DLD1 (cell line): Measurements from ENCODE around the gene FAAH.

Source experiments
- in situ Hi-C: cut with HindIII; loops from 2 replicates; pipeline ENCODE4 v1.10.0; 2017; ENCODE audit warnings: low sequenced_read_pairs

FAAH gene

DNA sequence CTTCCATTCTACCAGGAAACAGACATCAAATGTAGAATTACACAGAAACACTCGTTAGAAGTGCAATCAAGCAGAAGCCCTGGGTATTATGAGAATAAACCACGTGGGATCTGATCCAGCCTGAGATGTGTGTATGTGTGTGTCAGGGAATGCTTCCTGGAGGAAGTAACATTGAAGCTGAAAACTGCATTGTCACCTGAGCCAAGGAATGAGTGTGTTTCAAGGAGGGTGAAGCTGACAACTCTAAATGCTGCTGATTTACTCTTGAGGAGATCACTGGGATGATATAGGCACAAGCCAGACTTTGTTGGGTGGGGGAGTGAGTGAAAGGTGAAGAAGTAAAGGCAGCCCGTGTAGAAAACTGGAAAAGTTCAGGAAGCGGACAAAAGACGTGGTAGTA, 27.6 kb downstream of the FAAH start:
- in situ Hi-C loops, result no loop called here

DNA sequence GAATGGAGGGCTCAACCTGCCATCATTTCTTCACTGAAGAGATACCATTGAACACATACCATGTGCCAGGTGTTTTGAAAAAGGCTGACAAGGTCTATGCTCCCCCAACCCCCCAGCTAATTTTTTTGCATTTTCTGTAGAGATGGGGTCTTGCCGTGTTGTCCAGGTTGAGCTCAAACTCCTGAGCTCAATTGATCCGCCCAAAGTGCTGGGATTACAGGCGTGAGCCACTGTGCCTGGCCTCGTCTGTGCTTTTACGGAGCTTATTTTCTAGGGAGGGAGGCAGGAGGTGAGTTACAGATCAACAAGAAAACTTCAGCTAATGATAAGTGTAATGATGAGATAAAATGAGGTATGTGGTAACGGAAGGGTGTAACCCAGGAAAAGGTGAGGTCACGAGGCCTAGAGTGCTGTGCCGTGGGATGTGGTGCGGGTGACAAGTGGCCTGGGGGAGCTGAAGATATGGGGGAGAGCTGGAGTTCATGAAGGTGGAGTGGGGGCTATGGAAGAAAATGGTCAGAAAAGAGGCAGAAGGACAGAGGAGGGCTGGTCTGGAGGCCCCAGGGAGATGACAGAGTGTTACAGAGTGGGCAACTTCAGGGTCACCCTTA, 28.2 kb downstream of the FAAH start:
- in situ Hi-C loops, result no loop called here

DNA sequence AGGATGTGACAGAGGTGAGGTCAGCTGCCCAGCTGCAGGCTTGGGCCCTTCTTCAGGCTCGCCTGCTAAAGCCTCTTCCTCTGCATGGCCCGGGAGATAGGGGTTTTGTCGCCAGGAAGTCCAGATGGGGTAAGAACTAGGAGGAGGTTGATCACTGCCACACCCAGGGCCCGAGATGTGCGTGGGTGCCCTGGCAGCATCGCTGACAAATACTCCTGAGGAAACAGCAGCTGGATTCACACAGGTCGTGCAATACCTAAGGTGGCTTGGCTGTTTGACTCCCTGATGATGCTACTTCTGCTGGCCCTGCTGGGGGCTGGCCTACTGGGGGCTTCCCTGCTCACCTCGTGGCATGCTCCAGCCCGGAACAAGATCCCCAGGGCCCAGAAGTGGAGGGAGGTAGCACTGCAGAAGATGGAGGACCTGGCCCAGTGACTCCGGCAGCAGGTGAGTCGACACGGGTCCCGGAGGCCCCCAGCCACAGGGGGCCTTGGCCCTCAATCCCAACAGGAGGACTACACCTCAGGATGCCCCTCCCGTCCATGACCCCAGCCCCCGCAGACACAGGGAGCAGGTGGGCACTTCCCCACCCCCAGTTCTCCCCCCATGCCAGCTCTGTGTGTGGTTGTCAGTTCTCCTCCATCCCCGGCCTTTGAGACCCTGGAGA, 29.6 kb downstream of the FAAH start:
- in situ Hi-C loops, result no loop called here

DNA sequence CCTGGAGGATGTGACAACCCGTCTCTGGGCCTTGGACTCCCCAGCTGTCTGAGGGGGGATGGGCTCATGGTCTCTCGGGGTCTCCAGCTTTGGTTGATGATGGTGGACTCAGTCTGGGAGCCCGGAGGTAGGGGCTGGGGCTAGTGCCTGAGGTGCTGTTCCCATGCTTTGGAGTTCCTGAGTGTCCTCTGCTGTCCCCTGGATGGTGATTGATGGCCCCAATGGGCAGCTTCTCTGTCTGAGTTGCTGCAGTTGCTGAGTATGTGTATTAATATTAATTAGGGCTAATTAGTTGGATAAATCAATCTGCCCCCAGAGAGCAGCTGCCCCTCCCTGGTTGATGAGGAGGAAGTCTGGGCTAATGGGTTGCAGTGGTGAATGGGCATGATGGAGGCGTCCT, 30.6 kb downstream of the FAAH start:
- in situ Hi-C loops, result no loop called here

GRCh38 chr1:46425726-46426125, 31.6 kb downstream of the FAAH start:
- in situ Hi-C loops, result no loop called here

- in situ Hi-C loops, result no loop called here
These were observed 33.4 kb downstream of the FAAH start for GRCh38 chr1:46427541-46427940.

GRCh38 chr1:46429436-46429835, 35.3 kb downstream of the FAAH start:
- in situ Hi-C loops, result no loop called here

DNA sequence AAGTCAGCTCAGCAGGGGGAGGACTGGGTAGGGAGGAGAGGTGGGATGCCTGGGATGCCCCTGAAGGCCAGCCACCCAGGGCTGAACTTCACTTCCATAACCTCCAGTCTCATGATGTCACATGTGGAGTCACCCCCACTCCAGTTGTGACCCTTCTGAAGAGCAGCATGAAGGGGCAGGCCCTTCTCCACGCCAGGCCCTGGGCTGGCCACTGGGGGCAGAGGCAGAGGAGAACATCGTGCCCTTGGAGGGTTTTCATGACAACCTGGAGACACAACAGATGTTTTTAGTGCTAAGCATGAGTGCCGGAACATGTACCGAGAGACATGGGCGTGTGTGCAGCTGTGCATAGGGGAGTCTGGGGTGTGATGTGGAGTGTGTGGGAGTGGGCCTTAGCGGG, 37.6 kb downstream of the FAAH start:
- in situ Hi-C loops, result no loop called here

- in situ Hi-C loops, result no loop called here
These were observed 38.7 kb downstream of the FAAH start for GRCh38 chr1:46432781-46433327.

DNA sequence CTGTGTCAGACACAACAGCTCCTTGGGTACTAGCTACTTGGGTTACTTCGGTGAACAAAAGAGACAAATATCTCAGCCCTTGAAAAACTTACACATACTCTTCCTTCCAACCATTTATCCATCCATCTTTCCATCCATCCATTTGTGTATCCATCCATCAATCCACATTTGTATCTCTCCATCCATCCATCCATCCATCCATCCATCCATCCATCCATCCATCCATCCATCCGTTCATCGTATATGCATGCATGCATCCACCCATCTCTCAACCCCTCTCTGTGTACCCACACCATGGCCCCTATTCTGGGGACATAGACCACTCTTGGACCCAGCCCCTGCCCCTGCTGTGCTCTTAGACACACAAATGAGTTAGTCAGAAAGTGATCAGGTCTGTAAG, 40.2 kb downstream of the FAAH start:
- in situ Hi-C loops, result no loop called here

GRCh38 chr1:46436844-46437243, 42.7 kb downstream of the FAAH start:
- in situ Hi-C loops, result no loop called here

DNA sequence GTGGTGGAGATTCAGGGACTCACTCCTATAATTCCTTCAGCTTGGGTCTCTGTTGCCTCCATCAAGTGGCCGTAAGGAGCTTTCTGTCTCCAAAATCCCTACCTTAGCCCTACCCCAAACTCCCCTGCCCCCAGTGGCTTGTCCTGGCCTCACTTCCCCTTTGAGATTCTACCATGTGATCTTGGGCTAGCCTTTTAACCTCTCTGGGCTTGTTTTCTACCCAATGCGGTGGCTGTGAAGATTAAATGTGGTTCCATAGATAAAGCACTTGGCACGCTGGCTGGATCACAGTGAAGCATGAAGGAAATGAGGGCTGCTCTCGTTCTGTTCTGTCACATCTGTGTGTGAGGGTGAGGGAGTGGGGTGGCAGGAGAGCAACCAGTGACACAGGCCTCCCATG, 43.6 kb downstream of the FAAH start:
- in situ Hi-C loops, result no loop called here

- in situ Hi-C loops, result no loop called here
These were observed 44.2 kb downstream of the FAAH start for GRCh38 chr1:46438346-46438745.

DNA sequence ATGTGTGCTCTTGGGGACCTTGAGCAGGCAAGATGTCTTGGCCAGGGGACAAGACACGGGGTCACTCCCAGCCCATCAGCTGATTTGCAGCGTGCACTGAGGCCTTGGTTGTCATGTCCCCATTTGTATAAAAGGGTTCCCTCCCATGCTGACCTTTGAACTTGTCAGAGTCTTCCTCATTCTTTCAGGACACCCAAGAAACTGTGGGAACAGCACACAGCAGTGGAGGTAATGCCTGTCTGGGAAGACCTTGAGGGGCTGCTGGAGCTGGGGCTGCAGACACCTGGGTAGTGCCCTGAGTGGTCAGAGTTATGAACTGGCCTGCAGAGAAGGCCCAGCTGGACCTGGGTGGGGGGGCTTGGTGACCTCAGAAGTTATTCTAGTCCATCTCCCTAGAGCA, 46.4 kb downstream of the FAAH start:
- in situ Hi-C loops, result loop anchor here (5.0 kb wide), 1 partner anchor 87 kb away; no protein-coding TSS in a partner anchor

- in situ Hi-C loops, result loop anchor here (5.0 kb wide), 1 partner anchor 85 kb away; no protein-coding TSS in a partner anchor
These were observed 48.4 kb downstream of the FAAH start for GRCh38 chr1:46442317-46443161.

DNA sequence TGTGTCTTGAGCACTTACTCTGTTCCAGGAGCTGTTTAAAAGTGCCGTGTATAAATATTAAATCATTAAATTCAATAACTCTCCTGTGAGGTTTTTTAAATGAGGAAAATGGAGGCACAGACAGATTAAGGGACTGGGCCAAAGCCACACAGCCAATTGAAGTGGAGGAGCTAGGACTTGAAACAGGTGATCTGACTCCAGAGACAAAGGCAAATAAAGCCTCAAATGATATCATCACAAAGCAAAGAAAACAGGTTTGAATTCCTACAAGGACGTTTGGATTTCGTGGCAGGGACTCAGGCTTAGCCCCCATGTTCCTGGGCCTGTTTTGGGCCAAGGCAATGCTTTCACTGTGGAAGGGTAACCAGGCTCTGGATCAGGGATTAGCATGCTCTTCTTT, 50.3 kb downstream of the FAAH start:
- in situ Hi-C loops, result loop anchor here (5.0 kb wide), 1 partner anchor 83 kb away; no protein-coding TSS in a partner anchor

- in situ Hi-C loops, result no loop called here
These were observed 51.7 kb downstream of the FAAH start for GRCh38 chr1:46445773-46446256.

- in situ Hi-C loops, result no loop called here
These were observed 52.8 kb downstream of the FAAH start for GRCh38 chr1:46446646-46447498.

- in situ Hi-C loops, result no loop called here
These were observed 53.5 kb downstream of the FAAH start for GRCh38 chr1:46447499-46448108.
